ENCODE data around the gene DUSP16.
A peak's percentile ranks its signal among the peaks of the same experiment; 100 is the strongest.

Gene DUSP16

DNA sequence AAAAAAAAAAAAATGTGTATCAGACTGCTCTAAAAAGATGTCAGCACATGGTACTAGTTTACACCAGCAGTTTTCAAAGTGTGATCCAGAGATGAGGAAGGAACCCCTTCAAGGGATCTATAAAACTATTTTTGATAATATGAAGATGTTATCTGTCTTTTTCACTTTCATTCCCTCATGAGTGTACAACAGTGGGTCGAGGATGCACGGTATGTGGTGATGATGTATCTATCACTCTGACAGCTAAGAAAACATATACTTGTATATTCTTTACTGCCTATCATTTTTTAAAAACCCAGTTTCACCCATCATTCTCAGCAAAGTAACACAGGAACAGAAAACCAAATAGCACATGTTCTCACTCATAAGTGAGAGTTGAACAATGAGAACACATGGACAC lies 12.4 kb downstream of the DUSP16 start:
- DNase-seq, result no peak

DNA sequence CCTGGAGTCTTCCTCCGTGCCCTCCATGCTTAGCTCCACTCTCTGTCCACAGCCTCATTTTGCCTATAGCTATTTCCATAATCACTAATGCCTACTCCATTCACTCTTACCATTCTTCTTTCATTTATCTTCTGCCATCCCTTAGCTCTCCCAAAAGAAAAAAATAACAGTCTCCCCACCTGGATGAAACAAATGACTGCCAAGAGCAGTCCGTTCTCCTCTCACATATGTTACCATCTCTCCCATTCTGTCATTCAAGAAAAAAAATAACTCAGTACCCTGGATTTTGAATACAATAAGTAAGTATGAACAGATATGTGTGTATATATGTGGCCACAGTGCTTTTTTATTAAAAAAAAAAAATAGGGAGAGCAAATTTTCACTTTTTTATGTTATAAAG lies 13.2 kb downstream of the DUSP16 start:
- no peak for DNase-seq

DNA sequence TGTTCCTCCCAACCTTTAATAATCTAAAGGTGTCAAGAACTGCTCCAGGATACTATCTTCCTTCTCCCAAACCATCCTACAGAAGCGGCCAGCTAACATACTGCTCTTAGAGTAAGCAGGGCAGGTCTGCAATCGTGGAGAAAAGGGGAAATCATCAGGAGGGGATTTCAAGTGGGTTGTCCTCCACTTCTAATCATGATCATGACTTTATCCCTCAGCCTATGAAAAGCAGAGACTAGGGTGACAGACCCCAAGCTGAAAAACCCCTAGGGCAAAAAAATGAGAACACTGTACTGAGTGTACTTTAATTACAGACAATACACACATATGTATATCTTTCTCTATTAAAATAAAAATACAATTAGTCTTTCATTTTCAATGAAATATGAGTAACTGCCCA lies 13.9 kb downstream of the DUSP16 start:
- DNase-seq, result no peak

DNA sequence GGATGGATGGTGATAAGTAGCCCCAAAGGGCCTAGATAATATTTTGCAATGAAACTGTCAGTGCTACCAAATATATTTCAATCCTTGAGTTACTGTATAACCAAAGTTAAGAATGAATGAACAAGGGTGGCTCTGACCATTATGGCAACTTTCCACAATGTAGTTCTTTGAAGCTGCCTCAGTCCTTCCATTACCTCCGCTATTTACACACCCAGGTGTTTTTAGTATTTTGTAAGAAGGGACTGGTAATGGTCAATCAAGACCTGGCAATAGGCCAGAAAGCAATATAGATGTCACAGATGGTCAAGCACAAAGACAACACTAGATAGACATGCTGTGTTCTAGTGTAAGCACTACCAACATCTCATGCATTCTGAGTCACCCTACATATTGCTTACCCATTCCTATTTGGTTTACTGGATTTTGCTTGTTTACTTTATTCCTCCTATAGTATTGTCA lies 16.3 kb downstream of the DUSP16 start:
- no peak for DNase-seq

DNA sequence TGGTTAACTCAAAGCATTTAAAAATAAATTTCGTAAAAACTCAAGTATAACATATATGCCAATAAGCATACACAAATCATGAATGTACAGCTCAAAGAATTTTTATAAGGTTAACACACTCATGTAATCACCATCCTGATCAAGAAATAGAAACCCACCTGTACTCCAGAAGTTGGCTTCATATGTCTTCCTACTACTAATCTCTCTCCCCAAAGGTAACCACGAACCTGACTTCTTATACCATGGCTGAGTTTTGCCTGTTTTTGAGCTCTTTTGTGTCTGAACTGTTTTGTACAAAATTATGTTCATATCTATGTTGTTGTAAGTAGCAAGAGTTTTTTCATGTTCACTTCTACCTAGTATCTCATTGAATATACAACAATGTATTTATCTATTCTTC lies 18.7 kb downstream of the DUSP16 start:
- DNase-seq, result no peak

DNA sequence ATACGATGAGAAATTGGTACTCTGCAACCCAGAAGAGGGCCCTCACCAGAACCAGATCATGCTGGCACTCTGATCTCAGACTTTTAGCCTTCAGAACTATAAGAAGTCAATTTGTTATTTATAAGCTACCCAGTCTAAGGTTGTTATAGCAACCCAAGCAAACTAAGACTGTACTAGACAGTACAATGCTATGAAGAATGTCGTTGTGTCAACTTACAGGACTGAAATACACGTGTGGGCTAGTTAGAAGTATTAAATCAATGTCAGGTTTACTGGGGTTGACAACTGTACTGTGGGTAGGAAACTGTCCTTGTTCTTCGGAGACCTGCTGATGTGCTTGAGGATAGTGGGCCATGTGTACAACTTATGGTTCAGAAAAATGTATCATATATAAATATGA lies 19.7 kb downstream of the DUSP16 start:
- no peak for DNase-seq

DNA sequence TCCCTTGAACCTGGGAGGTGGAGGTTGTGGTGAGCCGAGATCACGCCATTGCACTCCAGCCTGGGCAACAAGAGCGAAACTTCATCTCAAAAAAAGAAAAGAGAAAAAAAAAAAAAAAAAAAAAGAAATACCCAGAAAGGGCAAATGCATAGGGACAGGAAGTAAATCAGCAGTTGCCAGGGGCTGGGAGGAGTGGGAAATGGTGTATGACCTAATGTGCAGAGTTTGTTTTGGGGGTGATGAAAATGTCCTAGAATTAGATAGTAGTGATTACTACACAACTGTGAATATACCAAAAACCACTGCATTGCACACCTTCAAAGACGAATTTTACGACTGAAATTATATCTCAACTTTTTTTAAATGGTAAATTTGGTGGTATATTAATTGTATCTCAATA lies 20.4 kb downstream of the DUSP16 start:
- no peak for DNase-seq

DNA sequence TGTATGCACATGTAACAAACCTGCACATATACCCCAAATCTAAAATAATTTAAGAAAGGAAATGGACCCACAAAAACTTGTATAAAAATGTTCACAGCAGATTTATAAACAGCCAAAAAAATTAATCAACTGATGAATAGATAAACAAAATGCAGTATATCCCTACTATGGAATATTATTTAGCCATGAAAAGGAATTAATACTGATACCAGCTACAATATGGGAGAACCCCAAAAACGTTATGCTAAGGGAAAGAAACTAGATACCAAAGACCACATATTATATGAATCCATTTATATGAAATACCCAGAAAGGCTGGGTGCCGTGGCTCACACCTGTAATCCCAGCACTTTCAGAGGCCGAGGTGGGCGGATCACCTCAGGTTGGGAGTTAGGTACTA lies 20.9 kb downstream of the DUSP16 start:
- no peak for DNase-seq

DNA sequence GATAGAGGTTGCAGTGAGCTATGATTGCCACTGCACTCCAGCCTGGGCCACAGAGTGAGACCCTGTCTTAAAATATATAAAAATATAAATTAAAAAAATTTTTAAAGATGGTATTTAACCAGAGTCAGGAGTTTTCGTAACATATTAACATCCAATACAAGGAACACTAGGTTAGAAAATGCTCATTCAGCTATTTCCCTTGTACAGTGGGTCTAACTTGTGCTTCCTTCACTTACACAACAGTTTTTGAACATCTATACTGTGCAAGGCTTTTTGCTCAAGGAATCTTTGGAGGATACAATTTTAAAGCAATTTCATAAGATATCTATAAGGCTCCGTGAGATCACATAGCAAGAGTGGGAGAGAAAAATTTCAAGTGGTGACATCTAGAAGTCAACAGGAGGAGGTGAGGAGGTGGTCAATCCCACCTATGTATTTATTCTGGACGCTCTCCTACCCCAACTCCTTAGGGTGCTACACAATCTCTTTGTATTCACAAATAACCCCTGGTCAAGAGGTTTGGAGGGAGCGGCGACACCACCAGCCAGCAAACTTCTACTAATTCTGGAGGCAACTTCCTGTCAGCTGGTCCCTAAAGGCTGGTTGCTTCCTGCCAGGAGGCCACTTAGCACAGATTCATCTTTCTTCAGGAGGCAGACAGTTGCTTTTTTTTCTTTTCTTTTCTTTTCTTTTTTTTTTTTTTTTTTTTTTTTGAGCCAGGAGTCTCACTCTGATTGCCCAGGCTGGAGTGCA lies 22.2 kb downstream of the DUSP16 start:
- DNase-seq, result no peak

DNA sequence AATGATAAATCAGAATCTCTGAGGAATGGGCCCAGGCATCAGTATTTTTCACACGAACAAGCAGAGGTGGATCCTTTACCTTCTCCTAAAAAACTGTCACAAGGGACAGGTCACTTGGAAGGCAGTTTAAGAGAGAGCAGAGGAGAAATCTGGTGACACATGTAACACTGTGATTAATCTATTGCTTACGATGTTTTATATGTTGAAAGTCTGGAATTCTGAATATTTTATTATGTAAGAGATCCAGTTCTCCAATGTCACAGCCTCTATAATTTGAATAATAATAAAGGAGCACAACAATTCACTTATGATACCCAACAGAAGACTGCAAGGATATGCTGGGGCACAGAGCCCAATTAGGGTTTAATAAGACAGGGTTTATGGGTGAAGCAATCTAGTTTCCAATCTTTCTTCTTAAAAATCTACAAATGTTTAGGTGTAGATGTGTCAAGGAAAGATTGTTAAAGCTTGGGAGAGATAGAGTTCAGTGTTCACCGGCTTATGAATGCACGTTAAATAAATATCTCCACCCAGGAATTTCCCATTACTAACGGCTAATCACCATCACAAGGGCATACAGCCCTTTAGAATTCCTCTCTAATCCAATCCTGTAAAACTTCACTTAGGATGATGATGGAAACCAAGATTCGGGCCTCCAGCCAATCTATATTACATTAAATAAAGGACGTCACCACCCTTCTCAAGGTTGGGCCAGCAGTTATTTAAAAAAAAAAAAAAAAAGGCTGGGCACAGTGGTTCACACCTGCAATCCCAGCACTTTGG lies 23.4 kb downstream of the DUSP16 start:
- no peak for DNase-seq

DNA sequence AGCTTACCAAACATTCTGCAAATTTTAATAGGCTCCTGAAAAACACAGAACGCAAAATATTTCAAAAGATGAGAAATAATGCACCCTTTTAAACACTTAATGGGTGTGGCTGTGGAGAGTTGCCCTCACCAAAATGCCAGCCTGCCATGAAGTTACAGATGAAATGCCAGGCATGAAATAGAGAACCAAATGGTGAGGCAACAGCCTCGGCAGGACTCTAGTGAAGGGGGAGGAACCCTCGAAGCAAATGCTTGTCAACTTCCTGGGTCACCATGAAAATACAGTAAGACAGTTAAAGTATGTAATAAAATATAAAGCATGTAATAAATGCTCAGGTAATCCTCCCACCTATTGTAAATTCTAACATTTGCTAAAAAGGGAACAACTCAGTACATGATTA lies 24.1 kb downstream of the DUSP16 start:
- DNase-seq, result no peak

DNA sequence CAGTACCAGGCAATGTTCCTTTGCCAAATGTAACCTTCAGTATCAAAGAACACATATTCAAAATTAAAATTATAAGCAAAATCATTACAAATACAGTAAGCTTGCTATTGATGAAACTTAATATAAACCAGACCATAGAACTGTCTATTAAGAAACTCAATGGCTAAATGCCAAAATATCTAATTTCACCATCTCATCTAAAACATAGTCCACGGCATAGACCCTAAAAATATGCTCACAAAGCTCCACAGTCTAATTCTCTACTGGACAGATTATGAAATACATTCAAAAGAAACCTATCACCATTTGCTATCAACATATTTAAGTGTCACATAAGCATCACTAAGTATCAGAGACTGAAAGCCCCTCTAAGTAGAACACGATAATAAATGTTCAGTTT lies 25.2 kb downstream of the DUSP16 start:
- no peak for DNase-seq

DNA sequence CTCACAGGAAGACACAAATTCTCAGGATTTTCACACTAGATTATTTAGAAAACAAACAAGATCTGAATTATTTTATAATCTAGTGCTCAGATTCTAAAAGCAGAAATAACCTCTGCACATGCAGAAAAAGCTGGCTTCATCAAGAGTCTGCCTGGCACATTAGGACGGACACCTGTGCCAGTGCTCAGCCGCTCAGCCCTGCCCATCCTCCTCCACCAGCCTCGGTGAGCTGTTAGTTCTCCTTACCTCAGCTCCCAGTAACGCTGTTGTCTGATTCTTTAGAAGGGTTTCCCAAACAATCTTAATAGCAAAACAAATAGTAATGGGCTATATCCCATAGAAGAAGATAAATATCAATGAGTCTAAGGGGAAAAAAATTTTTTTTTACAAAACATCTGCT lies 27.7 kb downstream of the DUSP16 start:
- no peak for DNase-seq

DNA sequence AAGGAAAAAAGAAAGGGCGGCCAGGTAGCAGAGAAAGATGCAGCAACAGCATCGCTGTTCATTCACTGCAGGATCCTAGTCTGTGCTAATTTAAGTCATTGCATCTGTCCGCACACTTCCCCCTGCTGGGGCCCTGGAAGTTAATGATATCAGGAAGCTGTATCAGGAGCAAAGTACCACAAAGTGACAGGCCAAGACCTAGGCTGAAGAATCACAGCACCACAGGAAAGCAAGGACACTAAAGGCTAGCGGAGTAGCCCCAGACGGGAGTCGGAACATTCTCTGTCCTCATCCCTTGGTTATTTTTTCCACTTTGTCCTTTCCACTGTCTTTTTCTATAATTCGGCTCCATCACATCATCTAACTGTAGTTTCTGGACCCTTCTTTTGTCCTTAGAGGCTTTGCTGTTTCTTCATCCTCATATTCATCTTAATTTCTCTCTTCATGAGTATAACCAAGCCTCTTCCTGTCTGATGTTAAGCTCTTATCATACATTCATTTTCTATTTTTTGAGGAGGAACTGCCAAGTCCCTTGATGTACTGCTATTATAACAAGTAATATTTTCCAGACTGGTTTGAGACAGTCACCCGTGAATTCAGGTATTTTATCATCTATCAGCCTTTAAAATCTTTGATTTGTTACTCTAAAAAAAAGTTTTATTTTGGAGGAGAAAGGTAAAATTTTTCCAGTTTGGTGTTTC lies 28.3 kb downstream of the DUSP16 start:
- no peak for DNase-seq

DNA sequence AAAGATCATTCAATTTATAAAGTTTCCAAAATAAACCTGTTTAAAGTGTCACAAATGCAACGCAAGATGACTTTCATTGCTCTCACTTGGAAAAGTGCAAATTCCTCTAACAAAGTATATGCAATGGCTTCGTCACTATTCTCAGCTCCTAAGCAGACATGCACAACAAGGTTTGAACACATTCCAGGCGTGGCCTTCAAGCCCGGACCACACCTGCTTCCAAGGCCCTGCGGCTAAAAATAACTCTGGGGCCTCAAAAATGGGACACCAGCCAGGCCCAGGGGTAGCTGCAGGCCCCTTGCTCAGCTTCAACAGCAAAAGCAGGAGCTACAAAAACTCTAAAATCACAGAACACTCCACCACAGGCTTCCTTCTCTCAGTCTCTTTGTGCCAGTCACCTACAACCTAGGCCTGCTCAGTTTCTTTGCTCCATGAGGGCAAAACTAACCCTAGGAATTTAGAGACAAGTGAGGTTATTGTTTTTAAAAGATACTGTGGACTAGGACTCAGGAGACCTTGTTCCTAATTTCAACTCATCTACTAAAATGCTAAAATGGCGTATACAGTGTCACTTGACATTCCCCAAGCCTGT lies 29.3 kb downstream of the DUSP16 start:
- DNase-seq, result peak; percentile 18

DNA sequence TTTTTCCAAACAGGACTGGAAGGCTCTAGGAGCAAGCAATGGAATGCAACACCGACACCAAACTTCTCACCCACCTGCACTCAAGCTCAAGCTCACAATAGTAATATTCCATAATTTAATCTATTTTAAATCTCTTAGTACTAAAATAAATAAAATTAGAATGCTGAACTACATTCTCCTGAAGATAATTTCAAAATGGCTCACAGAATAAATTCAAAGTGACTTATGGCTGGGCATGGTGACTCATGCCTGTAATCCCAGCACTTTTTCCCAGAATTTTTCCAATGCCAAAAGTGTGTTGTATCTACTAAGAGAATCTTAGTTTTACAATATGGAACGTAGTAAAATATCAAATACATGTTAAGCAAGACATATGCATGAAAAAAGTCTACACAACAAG lies 31.5 kb downstream of the DUSP16 start:
- DNase-seq, result no peak

DNA sequence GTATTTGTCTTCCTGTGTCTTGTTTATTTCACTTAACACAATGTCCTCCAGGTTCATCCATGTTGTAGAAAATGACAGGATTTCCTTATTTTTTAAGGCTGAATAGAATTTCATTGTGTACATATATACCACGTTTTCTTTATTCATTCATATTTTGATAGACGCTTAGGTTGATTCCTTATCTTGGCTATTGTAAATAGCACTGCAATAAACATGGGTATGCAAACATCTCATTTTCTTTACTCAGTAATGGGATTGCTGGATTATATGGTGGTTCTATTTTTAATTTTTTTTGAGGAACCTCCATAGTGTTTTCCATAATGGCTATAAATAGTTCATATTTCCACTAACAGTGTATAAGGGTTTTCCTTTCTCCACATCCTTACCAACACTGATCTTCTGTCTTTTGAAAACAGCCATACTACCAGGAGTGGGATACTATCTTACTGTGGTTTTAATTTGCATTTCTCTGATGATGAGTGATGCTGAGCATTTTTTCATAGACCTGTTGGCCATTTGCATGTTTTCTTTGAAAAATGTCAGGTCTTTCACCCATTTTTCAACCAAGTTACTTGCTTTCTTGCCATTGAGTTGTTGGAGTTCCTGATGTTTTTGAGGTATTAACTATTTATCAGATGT lies 32.8 kb downstream of the DUSP16 start:
- no peak for DNase-seq

DNA sequence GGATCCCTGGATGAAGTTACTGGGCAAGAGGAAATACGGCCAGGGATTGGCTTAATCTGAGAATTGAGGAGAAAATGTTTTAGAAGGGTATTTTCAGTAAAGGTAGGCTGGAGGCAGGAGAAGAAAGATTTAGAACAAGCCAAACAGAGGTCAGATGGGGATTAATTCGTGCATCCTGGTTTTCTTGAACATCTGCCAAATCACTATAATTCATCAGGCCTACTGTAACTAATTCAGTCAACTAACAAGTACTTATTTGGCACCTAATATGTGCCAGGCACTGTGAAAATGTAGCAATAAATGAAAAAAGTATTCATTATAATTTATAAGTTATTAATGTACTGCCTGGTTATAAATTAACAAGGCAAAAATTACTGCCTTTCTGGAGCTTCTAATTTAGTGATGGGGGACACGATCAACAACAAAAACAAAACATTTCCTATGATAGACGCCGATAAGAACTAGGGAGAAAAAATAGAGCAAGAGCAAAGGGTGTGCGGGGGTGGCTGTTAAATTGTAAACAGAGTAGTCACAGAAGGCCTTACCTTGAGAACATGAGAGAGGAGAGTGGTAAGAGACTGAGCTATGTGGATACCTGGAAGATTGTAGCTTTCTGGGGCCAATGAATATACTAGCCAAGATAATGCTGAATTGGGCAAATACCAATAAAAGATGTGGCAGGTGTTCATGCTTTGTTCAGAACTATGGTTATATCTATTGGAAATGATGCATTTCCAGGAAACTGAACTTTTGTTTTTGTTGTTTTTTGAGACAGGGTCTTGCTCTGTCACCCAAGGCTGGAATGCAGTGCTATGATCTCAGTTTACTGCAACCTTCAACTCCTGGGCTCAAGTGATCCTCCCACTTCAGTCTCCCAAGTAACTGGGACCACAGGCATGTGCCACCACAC lies 34.0 kb downstream of the DUSP16 start:
- DNase-seq, result peak; percentile 15

DNA sequence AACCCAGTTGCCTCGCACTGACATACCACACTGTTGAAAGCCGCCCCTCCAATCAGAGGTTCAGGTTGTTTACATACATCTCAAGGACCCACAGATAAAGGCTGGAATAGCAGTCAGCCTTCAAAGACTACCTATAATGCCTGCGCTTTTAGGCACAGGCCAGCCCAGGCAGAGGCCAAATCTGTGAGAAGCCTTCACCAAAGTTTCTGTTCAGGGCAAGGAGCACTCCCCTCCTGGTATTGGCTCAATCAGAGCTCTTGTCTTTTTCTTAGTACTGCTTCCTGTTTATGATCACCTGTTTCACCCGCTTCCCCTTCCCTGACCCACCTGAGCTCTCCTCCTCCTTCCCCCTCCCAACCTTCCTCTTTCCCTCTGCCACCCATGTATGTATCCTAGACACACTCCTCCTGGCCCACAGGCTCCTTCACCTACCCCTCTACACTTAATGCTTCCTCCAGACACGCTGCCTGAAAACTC lies 34.8 kb downstream of the DUSP16 start:
- DNase-seq, result no peak

DNA sequence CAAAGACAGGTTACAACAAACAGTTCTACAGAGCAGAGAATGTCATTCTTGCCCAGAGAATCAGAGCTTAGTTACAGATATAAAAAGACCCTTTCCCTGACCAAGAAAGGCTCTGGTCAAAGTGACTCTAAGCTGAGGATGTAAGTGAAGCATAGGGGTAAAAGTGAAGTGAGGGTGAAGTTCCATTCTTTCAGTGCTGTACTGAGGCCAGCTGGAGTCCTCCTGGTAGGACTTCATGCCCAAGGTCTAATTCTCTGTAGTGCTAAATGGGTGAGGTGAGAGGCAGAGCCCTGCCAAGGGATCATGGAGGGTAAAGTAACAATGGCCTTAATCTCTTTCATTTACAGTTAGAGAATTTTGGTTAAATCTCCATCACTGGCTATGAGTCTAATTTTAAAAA lies 38.5 kb downstream of the DUSP16 start:
- DNase-seq, result no peak

DNA sequence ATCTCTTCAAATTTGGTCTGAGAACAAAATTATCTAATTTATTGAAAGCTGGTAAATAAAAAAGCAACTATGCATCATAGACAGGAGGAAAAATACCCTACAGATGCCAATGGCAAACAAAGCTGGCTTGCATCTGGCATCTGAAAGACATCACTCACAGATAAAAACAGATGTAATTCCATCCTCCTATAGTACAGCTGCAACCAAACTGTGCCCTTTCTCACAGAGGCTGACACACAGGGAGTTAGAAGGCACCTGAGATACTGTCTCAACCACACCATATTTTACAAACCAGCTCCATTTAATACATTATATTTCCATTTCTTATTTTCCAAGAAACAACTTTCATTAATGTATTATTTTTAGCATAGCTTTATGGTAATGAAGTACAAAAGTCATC lies 39.4 kb downstream of the DUSP16 start:
- DNase-seq, result no peak

Measured in right kidney (tissue), 1 donor.